ENCODE data around the gene MRPL34.

Gene MRPL34

DNA sequence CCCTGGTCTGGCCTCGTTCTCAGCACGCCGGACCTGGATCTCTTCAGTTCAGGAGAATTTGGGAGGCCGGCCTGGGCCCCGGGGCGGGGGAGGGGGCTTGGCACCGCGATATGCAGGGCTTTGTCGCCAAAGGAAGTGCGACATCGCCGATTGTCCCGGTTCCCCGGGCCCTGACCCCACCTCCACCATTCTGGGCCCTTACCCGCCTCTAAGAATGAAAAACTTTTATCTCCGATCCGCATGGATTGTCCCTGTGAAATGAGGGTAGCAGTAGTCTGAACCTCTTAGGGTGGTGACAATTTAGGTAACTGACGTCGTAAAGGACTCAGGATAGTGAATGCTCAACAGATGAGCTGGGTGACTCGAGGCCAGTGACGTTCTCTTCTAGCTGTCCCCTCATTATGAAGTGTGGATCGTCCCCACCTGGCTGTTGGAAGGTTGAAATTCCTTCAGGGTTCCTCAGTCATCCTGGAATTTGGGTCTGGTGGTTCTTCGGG is 4.3 kb downstream of the MRPL34 start:
- TF ChIP-seq, protein P1, sequence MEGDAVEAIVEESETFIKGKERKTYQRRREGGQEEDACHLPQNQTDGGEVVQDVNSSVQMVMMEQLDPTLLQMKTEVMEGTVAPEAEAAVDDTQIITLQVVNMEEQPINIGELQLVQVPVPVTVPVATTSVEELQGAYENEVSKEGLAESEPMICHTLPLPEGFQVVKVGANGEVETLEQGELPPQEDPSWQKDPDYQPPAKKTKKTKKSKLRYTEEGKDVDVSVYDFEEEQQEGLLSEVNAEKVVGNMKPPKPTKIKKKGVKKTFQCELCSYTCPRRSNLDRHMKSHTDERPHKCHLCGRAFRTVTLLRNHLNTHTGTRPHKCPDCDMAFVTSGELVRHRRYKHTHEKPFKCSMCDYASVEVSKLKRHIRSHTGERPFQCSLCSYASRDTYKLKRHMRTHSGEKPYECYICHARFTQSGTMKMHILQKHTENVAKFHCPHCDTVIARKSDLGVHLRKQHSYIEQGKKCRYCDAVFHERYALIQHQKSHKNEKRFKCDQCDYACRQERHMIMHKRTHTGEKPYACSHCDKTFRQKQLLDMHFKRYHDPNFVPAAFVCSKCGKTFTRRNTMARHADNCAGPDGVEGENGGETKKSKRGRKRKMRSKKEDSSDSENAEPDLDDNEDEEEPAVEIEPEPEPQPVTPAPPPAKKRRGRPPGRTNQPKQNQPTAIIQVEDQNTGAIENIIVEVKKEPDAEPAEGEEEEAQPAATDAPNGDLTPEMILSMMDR (IDR thresholded peaks at IDR 0.05) = no peak

DNA sequence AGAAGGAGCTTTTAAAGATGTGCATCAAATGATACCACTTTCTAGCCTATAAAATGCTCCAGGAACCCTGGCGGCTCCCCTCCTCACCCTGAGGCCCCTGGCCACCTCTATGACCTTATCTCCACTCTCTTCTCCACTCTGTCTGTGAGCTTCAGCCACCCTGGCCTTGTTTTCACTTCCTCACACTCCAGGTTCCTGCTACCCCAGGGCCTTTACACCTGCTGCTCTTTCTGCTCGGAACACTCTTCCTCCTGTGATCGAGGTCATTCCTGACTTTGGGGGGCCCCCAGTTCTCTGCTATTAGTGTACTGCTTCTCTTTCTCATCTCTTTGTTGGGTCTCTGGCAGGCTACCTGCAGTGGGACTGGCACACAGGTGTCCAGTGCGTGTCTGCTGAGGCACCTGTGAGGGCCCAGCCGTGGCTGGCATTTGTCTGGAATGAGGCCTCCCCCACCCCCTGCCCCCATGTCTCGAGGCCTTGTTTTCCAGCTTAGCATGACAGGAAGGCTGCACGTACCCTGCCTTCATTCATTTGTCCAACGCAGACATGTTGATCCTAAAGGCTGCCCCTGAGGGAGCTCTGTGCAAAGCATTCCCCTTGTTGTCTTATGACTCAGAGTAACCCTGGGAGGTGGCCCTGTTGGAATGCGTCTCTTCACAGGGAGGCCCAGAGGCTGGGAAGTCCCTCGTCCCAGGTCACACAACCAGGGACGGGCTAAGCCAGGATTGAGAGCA is 6.0 kb downstream of the MRPL34 start:
- TF ChIP-seq, protein P1 (IDR thresholded peaks at IDR 0.05) = no peak

DNA sequence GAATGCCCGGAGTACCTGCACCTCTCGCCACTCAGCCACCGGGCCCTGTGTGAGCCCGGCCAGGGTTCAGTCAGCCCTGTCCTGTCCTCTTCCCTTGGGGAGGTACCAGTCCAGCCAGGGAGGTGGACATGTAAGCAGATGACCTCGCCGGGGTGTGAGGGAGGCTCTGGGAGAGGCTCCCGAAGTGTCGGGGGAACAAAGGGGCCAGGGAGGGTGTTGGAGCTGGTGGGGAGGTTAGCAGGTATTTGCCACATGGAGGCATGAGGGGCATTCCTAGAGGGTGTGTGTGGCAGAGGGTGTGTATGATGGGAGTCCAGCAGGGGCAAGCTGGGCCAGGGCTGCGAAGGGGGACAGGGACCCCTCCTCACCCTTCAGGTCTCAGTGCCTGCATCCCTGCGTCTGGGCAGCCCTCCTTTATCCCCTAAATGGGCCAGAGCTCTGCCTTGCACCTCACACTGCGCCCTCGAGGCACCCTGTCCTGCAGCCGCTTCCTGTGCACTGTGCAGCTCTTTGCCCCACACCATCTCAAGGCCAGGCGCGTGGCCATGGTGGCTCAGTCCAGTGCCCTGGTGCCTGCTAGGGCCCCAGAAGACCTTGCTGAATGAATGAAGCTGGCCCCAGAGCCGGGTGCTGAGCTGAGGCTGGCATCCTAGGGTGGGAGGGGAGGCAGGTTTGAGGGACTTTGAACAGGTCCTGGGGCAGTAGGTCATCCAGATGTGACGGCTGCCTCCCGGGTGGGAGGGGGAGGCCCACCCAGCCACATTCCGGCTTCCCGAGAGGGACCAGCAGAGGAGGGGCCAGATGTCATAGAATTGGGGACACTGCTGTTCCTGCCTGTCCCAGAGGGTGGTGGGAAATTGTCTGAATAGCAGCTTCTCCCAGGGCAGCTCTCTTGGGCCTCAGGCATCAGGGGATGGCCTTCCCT is 6.8 kb downstream of the MRPL34 start:
- TF ChIP-seq, protein P1 (IDR thresholded peaks at IDR 0.05) = no peak

DNA sequence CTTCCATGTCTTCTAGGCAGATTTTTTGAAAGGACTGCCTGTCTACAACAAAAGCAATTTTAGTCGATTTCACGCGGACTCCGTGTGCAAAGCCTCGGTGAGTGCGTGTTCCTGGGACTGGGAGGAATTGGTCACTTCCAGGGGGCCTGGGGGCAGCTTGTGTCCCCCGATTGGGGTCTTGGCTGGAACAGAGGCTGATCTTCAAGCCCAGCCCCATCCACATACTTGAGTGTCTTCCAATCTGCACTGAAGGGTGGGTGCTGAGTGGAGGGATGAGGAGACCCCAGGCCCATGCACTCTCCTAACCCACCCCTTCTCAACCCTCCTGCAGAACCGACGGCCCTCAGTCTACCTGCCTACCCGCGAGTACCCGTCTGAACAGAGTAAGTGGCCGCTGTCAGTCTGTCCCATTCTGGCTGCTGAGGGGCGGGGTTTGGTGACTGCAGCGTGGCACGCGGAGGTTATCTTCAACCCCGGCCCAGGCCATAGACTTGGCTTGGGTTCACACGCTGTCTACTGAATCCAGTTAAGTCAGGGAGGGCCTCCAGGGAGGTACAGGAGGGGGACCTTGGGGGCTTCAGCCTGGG is 8.4 kb downstream of the MRPL34 start:
- TF ChIP-seq, protein P1 (IDR thresholded peaks at IDR 0.05) = no peak

DNA sequence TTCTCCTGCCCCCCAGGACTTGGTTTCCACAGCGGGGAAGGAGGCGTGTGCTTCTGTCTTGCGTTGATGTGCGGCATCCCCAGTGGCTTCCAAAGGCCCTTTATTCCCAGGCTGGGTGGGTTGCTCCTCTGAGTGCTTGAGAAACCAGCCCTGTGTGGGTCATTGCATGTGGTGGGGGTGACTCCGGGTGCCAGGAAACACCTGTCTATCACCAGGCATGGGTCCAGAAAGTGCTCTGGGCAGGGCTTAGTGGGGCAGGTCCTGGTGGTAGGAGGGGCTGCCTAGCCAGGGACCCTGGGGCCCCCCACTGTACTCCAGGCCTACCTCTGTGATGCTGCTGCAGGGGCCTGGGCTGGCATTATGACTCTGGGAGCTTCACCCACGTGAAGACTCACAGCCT is 13.3 kb downstream of the MRPL34 start:
- TF ChIP-seq, protein P1 (IDR thresholded peaks at IDR 0.05) = no peak

DNA sequence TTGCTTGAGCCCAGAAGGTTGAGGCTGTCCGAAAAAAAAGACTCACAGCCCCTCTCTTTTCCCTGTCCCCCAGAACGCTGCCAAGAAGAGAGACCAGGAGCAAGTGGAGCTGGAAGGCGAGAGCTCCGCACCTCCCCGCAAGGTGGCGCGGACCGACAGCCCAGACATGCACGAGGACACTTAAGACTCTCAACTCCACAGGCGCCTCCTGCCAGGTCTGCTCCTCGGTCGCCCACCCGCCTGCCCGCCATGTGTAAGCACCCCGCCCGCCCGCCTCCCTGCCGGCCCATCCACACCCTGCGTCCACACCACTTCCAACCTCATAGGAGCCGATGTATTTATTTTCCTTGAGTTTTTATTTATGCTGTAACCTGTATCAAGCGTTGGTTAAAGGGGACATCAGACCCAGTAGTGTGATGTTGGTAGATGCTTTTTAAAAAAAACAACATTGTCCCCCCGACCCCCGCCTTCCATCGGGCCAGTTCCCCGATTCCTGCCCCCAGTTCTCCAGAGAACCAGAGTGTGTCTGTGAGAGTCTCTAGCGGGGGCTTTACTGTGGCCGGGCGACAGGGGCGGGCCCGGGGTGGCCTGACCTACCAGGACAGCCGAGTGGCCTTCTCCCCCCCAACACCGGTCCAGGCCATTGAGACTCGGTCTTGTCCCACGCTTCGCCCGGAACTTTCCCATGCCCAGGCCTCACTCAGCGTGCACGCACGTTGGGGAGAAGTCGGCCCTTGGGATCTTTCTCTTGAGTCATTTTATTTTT is 14.0 kb downstream of the MRPL34 start:
- TF ChIP-seq, protein P1 (IDR thresholded peaks at IDR 0.05) = no peak

DNA sequence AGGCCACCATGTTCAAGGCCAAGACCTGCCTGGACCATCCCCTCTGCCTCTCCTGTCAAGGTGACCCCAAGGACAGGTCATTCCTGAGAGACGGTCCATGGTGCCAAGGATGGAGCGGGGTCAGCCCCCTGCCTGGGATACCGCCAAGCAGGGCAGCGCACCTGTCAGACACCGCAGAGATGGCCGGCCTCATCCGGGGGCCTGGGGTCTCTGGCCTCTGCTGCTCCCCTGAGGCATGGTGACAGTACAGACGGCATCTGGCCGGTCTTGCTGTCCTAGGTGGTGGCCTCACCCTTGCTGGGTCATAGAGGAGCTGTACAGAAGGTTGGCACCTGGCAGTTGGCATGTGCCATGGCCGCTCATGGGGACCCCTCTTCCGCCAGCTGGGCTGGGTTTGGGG is 14.8 kb downstream of the MRPL34 start:
- TF ChIP-seq, protein P1 (IDR thresholded peaks at IDR 0.05) = no peak

All from LNCAP (cell line).